GM18519 (cell line): ENCODE data around the gene CTSC.
A peak's percentile ranks its signal among the peaks of the same experiment; 100 is the strongest.

Experiments
- ATAC-seq: cut with Tn5 transposase; IDR thresholded peaks from one replicate; pipeline ENCODE4 v1.9.1; 2021; ENCODE audit warnings: mild to moderate bottlenecking, moderate library complexity; ENCODE audit not compliant: unreplicated experiment, low FRiP score

The CTSC gene

GRCh38 chr11:88353835-88354496, 16.4 kb upstream of the CTSC start:
- peak; percentile 31 for ATAC-seq

GRCh38 chr11:88353386-88353785, 15.8 kb upstream of the CTSC start:
- ATAC-seq: no peak

- ATAC-seq: no peak
These were observed 14.6 kb upstream of the CTSC start for GRCh38 chr11:88352139-88352538.

- ATAC-seq: no peak
These were observed 11.3 kb upstream of the CTSC start for GRCh38 chr11:88348870-88349269.

- no peak for ATAC-seq
These were observed 8.4 kb upstream of the CTSC start for GRCh38 chr11:88345949-88346348.

- peak; percentile 37 for ATAC-seq
These were observed 7.9 kb upstream of the CTSC start for GRCh38 chr11:88345408-88345807.

GRCh38 chr11:88344869-88345268, 7.3 kb upstream of the CTSC start:
- no peak for ATAC-seq

GRCh38 chr11:88341522-88342251, 4.2 kb upstream of the CTSC start:
- no peak for ATAC-seq

GRCh38 chr11:88340366-88340935, 2.9 kb upstream of the CTSC start:
- ATAC-seq: no peak

- ATAC-seq: peak; percentile 48
These were observed 592 bp upstream of the CTSC start for GRCh38 chr11:88337987-88338668.

- no peak for ATAC-seq
These were observed 2.3 kb downstream of the CTSC start for GRCh38 chr11:88335284-88335683.

GRCh38 chr11:88333862-88334261, 3.7 kb downstream of the CTSC start:
- no peak for ATAC-seq

- ATAC-seq: no peak
These were observed 4.7 kb downstream of the CTSC start for GRCh38 chr11:88332851-88333250.

GRCh38 chr11:88330826-88331428, 6.6 kb downstream of the CTSC start:
- ATAC-seq: no peak

- no peak for ATAC-seq
These were observed 7.8 kb downstream of the CTSC start for GRCh38 chr11:88329563-88330250.

GRCh38 chr11:88327462-88328143, 9.9 kb downstream of the CTSC start:
- ATAC-seq: peak; percentile 27

GRCh38 chr11:88327061-88327460, 10.5 kb downstream of the CTSC start:
- ATAC-seq: peak; percentile 38

- ATAC-seq: no peak
These were observed 11.4 kb downstream of the CTSC start for GRCh38 chr11:88326099-88326498.

GRCh38 chr11:88324562-88325345, 12.8 kb downstream of the CTSC start:
- no peak for ATAC-seq
